ENCODE measurements around the gene TRIML1. TPM values are rescaled to one million over a fixed set of nuclear protein-coding genes. Genes with fewer than 3 reads are reported as not detected.

The TRIML1 gene, protein sequence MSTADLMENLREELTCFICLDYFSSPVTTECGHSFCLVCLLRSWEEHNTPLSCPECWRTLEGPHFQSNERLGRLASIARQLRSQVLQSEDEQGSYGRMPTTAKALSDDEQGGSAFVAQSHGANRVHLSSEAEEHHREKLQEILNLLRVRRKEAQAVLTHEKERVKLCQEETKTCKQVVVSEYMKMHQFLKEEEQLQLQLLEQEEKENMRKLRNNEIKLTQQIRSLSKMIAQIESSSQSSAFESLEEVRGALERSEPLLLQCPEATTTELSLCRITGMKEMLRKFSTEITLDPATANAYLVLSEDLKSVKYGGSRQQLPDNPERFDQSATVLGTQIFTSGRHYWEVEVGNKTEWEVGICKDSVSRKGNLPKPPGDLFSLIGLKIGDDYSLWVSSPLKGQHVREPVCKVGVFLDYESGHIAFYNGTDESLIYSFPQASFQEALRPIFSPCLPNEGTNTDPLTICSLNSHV
- total RNA-seq = not detected in 2 replicates
- long read RNA-seq = 0 reads

DNA sequence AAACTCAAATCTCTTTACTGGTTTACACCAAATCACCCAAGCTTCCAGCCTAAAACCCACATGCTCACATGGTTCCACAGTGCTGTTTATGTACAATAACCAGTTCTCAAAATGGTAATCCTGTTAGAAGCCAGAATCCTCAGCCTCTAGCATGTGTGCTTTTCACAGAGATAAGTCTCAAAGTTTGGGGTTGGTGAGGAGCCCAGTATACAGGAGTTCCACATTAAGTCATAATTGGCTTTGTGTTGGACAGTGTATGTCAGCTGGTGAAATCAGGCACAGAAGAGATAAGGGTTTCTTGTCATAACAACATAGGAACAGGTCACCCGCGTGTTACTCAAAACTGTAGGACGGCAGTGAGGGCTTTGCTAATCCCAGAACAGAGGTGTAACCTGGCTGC lies at the start of gene TRIML1:
Gene TRIML1, plus strand, starts transcription at position 301 of the 400 bp plus-strand sequence. CDS start 118 bp downstream, outside the sequence.
- TF ChIP-seq, protein P1, sequence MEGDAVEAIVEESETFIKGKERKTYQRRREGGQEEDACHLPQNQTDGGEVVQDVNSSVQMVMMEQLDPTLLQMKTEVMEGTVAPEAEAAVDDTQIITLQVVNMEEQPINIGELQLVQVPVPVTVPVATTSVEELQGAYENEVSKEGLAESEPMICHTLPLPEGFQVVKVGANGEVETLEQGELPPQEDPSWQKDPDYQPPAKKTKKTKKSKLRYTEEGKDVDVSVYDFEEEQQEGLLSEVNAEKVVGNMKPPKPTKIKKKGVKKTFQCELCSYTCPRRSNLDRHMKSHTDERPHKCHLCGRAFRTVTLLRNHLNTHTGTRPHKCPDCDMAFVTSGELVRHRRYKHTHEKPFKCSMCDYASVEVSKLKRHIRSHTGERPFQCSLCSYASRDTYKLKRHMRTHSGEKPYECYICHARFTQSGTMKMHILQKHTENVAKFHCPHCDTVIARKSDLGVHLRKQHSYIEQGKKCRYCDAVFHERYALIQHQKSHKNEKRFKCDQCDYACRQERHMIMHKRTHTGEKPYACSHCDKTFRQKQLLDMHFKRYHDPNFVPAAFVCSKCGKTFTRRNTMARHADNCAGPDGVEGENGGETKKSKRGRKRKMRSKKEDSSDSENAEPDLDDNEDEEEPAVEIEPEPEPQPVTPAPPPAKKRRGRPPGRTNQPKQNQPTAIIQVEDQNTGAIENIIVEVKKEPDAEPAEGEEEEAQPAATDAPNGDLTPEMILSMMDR (IDR thresholded peaks at IDR 0.05; ENCODE audit: unreplicated experiment) = no peak
- Mint-ChIP-seq H3K36me3 (ENCODE audit: insufficient read depth) (no peaks in the 10 kb centered on the region), H3K27ac (no peak within 1 kb of the TSS), H3K27me3 (no peaks in the 10 kb centered on the region), H3K4me3 (ENCODE audit: low read depth) (no peak within 1 kb of the TSS), H3K4me1 (ENCODE audit: low read depth) (no peaks in the 10 kb centered on the region), H3K9me3 (ENCODE audit: low read depth) (no peaks in the 10 kb centered on the region)
- DNase-seq (ENCODE audit: low spot score, unreplicated experiment) = no peak

DNA sequence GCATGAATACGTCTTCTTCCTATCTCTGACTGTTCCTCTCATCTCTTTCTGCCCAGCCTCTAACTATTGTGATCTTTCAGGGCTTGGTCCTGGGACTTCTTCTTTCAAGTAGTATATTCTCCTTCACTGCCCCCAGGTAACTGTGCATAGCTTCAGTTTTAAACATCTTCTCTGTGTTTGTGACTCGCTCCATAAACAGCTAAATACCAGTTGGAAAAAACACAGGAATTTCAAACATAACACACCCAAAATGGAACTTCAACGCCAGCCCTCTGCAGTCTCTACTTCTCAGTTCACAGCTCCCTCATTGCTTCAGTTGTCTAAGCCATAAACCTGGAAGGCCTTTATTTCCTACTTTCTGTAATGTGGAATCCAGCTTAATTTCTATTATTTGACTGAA lies 46.4 kb upstream of the TRIML1 start:
- Mint-ChIP-seq H3K9me3 (ENCODE audit: low read depth) (peaks cover 4% of the 10 kb centered on the region), H3K27ac (no peak overlapping the region)
- DNase-seq (ENCODE audit: low spot score, unreplicated experiment) = no peak

DNA sequence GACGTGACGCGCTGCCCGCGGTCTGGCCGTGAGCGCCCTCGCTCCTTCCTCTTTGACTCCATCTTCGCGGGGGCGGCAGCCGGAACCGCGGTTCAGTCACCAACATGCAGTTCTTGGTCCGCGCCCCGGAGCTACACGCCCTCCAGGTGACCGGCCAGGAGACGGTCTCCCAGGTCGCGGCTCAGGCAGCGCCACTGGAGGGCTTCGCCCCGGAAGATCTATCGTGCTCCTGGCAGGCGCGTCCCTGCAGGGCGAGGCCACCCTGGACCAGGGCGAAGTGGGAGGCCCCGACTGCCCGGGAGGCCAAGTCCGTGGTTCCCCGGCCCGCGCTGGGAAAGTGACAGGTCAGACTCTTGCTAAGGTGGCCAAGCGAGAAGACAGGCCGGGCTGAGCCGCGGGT lies 32.8 kb upstream of the TRIML1 start:
- H3K36me3 Mint-ChIP-seq (ENCODE audit: insufficient read depth) = peaks cover 4% of the 10 kb centered on the region
- H3K4me1 Mint-ChIP-seq (ENCODE audit: low read depth) = no peaks in the 10 kb centered on the region
- TF ChIP-seq, protein P1 (IDR thresholded peaks at IDR 0.05; ENCODE audit: unreplicated experiment) = no peak
- peaks cover 14% of the 10 kb centered on the region for H3K27me3 Mint-ChIP-seq
- DNase-seq (ENCODE audit: low spot score, unreplicated experiment) = no peak
- no peaks in the 10 kb centered on the region for H3K9me3 Mint-ChIP-seq (ENCODE audit: low read depth)
- no peak overlapping the region for H3K27ac Mint-ChIP-seq
- no peak overlapping the region for H3K4me3 Mint-ChIP-seq (ENCODE audit: low read depth)

More for the DNA sequence above, 46.4 kb upstream of the TRIML1 start:
- Mint-ChIP-seq H3K4me3 (ENCODE audit: low read depth) (no peak overlapping the region), H3K27me3 (no peaks in the 10 kb centered on the region), H3K36me3 (ENCODE audit: insufficient read depth) (no peaks in the 10 kb centered on the region), H3K4me1 (ENCODE audit: low read depth) (no peaks in the 10 kb centered on the region)
- TF ChIP-seq, protein P1 (IDR thresholded peaks at IDR 0.05; ENCODE audit: unreplicated experiment) = no peak

DNA sequence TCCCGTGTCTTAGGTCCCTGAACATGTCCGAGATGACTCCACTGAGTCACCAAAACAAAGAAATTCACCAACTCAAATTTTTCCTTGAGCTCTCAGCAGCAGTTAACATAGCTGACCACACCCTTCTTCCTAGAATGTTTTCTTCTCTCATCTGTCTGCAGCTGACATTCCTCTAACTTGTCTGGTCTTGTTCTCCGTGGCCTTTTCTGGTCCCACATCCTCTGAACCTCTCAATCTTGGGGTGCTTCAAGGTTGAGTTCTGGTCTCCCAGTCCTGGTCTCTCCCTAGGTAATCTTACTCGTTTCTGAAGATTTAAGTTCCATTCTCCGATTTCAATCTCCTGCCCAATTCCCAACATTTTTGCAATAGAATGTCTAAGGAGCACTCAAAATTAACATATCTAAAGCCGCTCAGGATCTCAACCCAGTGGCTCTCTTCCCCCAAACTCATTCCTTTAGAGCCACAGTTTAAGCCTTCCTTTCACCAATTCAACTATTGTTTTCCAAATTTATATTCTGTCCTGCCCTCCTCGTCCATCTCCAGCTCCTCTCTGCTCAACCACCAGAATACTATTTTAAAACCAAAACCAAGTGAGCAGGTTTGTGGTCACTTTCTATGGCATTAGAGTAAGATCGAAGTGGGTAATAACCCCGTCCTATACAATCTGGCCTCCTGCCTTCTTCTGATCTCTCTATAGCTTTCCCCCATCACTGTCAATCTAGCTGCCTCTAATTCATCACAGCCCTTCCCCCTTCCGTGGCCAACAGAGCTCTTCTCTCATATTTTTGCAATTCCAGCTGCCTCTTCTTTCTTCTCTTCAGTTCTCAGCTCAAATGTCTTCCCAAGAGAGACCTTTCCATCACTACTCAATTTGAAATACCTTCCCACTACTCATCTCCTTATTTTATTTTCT lies 31.1 kb upstream of the TRIML1 start:
- peaks cover 14% of the 10 kb centered on the region for H3K27me3 Mint-ChIP-seq
- no peaks in the 10 kb centered on the region for H3K4me1 Mint-ChIP-seq (ENCODE audit: low read depth)
- H3K9me3 Mint-ChIP-seq (ENCODE audit: low read depth) = no peaks in the 10 kb centered on the region
- no peak for DNase-seq (ENCODE audit: low spot score, unreplicated experiment)
- H3K27ac Mint-ChIP-seq = no peak overlapping the region
- no peak overlapping the region for H3K4me3 Mint-ChIP-seq (ENCODE audit: low read depth)
- TF ChIP-seq, protein P1 (IDR thresholded peaks at IDR 0.05; ENCODE audit: unreplicated experiment) = no peak
- H3K36me3 Mint-ChIP-seq (ENCODE audit: insufficient read depth) = peaks cover 2% of the 10 kb centered on the region

DNA sequence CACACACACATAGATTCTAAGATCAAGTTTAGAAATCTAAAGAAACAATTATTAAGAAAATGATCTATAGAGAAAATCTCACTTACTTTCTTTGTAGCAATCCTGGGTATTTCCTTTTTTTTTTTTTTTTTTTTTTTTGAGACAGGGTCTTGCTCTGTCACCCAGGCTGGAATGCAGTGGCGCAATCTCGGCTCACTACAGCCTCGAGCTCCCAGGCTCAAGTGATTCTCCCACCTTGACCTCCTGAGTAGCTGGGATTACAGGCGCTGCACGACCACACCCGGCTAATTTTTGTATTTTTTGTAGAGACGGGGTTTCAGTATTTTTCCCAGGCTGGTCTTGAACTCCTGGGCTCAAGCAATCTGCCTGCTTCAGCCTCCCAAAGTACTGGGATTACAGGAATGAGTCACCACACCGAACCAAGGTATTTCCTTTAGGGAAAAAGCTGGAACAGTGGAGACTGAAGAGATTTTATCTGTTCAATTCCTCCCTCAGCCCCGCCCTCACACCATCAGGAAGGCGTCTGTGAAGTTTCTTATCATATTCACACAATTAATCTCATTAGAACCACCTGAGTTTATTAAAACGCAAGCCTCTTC lies 30.0 kb upstream of the TRIML1 start, which contains the start of gene TRIML2:
Gene TRIML2, minus strand, starts transcription at position 447 of the 599 bp plus-strand sequence. CDS start 4,235 bp downstream, outside the sequence.
- no peak within 1 kb of the TSS for H3K4me3 Mint-ChIP-seq (ENCODE audit: low read depth)
- no peak for DNase-seq (ENCODE audit: low spot score, unreplicated experiment)

More for the DNA sequence above, 30.0 kb upstream of the TRIML1 start, which contains the start of gene TRIML2:
- Mint-ChIP-seq H3K36me3 (ENCODE audit: insufficient read depth) (peaks cover 2% of the 10 kb centered on the region), H3K9me3 (ENCODE audit: low read depth) (no peaks in the 10 kb centered on the region), H3K27me3 (peaks cover 14% of the 10 kb centered on the region), H3K4me1 (ENCODE audit: low read depth) (no peaks in the 10 kb centered on the region), H3K27ac (no peak within 1 kb of the TSS)
- TF ChIP-seq, protein P1 (IDR thresholded peaks at IDR 0.05; ENCODE audit: unreplicated experiment) = no peak

All from progenitor cell of endocrine pancreas (in vitro differentiated cells).